Suprapubic skin (tissue), 4 donors: Measurements from ENCODE around the gene SLC25A24. TPM values are rescaled to one million over a fixed set of nuclear protein-coding genes. Genes with fewer than 3 reads are reported as not detected.
"Not testable (repeated sequence)": the region's sequence is repeated elsewhere in the genome, so short reads cannot be mapped to it uniquely, and the experiment has no call there.

ENCODE experiments used
- DNase-seq, 2 donors: peaks; one replicate each; pipeline ENCODE4 v3.0.0-alpha.2; 2019; ENCODE audit warnings: low spot score in 2 of 2
- H3K27ac ChIP-seq: fragments of 200-600 bp; sonication (generic); one replicate; pipeline ENCODE4 v1.5.1; 2019
- H3K27me3 ChIP-seq: fragments of 200-600 bp; sonication (generic); one replicate; pipeline ENCODE4 v1.5.1; 2019
- H3K36me3 ChIP-seq: fragments of 200-600 bp; sonication (generic); one replicate; pipeline ENCODE4 v1.5.1; 2019
- H3K4me1 ChIP-seq: fragments of 200-600 bp; sonication (generic); one replicate; pipeline ENCODE4 v1.5.1; 2019
- H3K4me3 ChIP-seq: fragments of 200-600 bp; sonication (generic); one replicate; pipeline ENCODE4 v1.5.1; 2019; ENCODE audit warnings: mild to moderate bottlenecking
- H3K9me3 ChIP-seq: fragments of 200-600 bp; sonication (generic); one replicate; pipeline ENCODE4 v1.5.1; 2019
- CTCF ChIP-seq, 2 donors: fragments of 200-600 bp in 1 of 2; fragments of 450-650 bp in 1 of 2; sonication (generic) in 1 of 2; IDR thresholded peaks; one replicate each; pipeline ENCODE4 v1.5.1; 2016 to 2019; ENCODE audit warnings: antibody characterized with exemption in 2 of 2, mild to moderate bottlenecking in 1 of 2, moderate library complexity in 1 of 2
- EP300 ChIP-seq: sonication (generic); formaldehyde crosslinking; IDR thresholded peaks from one replicate; pipeline ENCODE4 v1.6.1; 2017; ENCODE audit warnings: antibody characterized with exemption
- POLR2A ChIP-seq, 2 donors: fragments of 450-650 bp; IDR thresholded peaks; one replicate each; pipeline ENCODE4 v1.6.1; 2017; ENCODE audit warnings: antibody characterized with exemption in 2 of 2, mild to moderate bottlenecking in 2 of 2, moderate library complexity in 2 of 2
- POLR2AphosphoS5 ChIP-seq, 3 donors: sonication (generic); formaldehyde crosslinking; IDR thresholded peaks; one replicate each; pipeline ENCODE4 v1.6.1; 2017; ENCODE audit warnings: antibody characterized with exemption in 3 of 3
- WGBS: methylation state at CpG from one replicate; pipeline ENCODE4 v1.1.5; 2018; 5-methylcytosine and 5-hydroxymethylcytosine counted together
- total RNA-seq, 4 donors: library from RNA; depleted of rRNA; stranded (reverse); fragments of >200 nt; gene quantifications; one replicate each; pipeline ENCODE4 v1.1.0, GENCODE V29; 2016

SLC25A24 gene
- total RNA-seq, 4 donors from 2014 or later: 13.6 to 17.7 (median 16.2) TPM

- WGBS: 84% methylated on average over 5 of the region's 5 CpGs
- TF ChIP-seq EP300 (no peak), POLR2A (IDR thresholded peaks at IDR 0.05) (no peak), CTCF (IDR thresholded peaks at IDR 0.05) (no peak)
- no peaks in the 10 kb centered on the region for H3K4me1 ChIP-seq
- H3K4me3 ChIP-seq: no peak overlapping the region
- H3K27me3 ChIP-seq: no peaks in the 10 kb centered on the region
- H3K27ac ChIP-seq: no peak overlapping the region
- H3K36me3 ChIP-seq: peaks cover 20% of the 10 kb centered on the region
- DNase-seq: no peak
- H3K9me3 ChIP-seq: no peaks in the 10 kb centered on the region
Measured at GRCh38 chr1:108190686-108191416, 9.3 kb downstream of the SLC25A24 start.

GRCh38 chr1:108190001-108190634 is 10.0 kb downstream of the SLC25A24 start:
- Histone ChIP-seq H3K9me3 (no peaks in the 10 kb centered on the region), H3K4me1 (no peaks in the 10 kb centered on the region), H3K27ac (no peak overlapping the region), H3K4me3 (no peak overlapping the region), H3K36me3 (peaks cover 17% of the 10 kb centered on the region), H3K27me3 (no peaks in the 10 kb centered on the region)
- WGBS: 91% methylated on average over 7 of the region's 7 CpGs
- no peak for DNase-seq
- TF ChIP-seq EP300 (no peak), CTCF (IDR thresholded peaks at IDR 0.05) (no peak), POLR2A (IDR thresholded peaks at IDR 0.05) (no peak), POLR2AphosphoS5 (IDR thresholded peaks at IDR 0.05) (no peak)

- DNase-seq: no peak
- WGBS: 91% methylated on average over 1 of the region's 1 CpG
- H3K36me3 ChIP-seq: peaks cover 20% of the 10 kb centered on the region
- H3K9me3 ChIP-seq: no peaks in the 10 kb centered on the region
- no peak overlapping the region for H3K4me3 ChIP-seq
- H3K27me3 ChIP-seq: no peaks in the 10 kb centered on the region
- TF ChIP-seq POLR2AphosphoS5 (IDR thresholded peaks at IDR 0.05) (no peak), EP300 (no peak), CTCF (IDR thresholded peaks at IDR 0.05) (no peak), POLR2A (IDR thresholded peaks at IDR 0.05) (no peak)
- no peak overlapping the region for H3K27ac ChIP-seq
- H3K4me1 ChIP-seq: no peaks in the 10 kb centered on the region
Measured at GRCh38 chr1:108188801-108189200, 11.3 kb downstream of the SLC25A24 start.

GRCh38 chr1:108182959-108183700 is 17.0 kb downstream of the SLC25A24 start:
- Histone ChIP-seq H3K36me3 (peaks cover 46% of the 10 kb centered on the region), H3K27ac (no peak overlapping the region), H3K9me3 (no peaks in the 10 kb centered on the region), H3K4me3 (no peak overlapping the region), H3K4me1 (no peaks in the 10 kb centered on the region), H3K27me3 (no peaks in the 10 kb centered on the region)
- 50% methylated on average over 2 of the region's 2 CpGs for WGBS
- TF ChIP-seq POLR2AphosphoS5 (IDR thresholded peaks at IDR 0.05): no peak
- no peak for TF ChIP-seq POLR2A (IDR thresholded peaks at IDR 0.05)
- TF ChIP-seq EP300: no peak
- no peak for TF ChIP-seq CTCF (IDR thresholded peaks at IDR 0.05)
- no peak for DNase-seq

GRCh38 chr1:108179018-108179417 is 21.1 kb downstream of the SLC25A24 start:
- H3K9me3 ChIP-seq: no peaks in the 10 kb centered on the region
- H3K36me3 ChIP-seq: peaks cover 73% of the 10 kb centered on the region
- no peaks in the 10 kb centered on the region for H3K27me3 ChIP-seq
- no peak overlapping the region for H3K4me3 ChIP-seq
- no peak overlapping the region for H3K27ac ChIP-seq
- DNase-seq: no peak
- TF ChIP-seq EP300 (no peak), POLR2AphosphoS5 (IDR thresholded peaks at IDR 0.05) (no peak), POLR2A (IDR thresholded peaks at IDR 0.05) (no peak), CTCF (IDR thresholded peaks at IDR 0.05) (no peak)
- 81% methylated on average over 1 of the region's 1 CpG for WGBS
- no peaks in the 10 kb centered on the region for H3K4me1 ChIP-seq

- no CpG with 5 or more reads among the region's 1 CpG for WGBS
- H3K4me1 ChIP-seq, DNase-seq, H3K4me3 ChIP-seq, H3K9me3 ChIP-seq, H3K36me3 ChIP-seq, H3K27ac ChIP-seq, H3K27me3 ChIP-seq: not testable (repeated sequence)
Measured at GRCh38 chr1:108162409-108162808, 37.7 kb downstream of the SLC25A24 start.

- H3K9me3 ChIP-seq, H3K4me1 ChIP-seq, H3K4me3 ChIP-seq, H3K27me3 ChIP-seq, DNase-seq, H3K27ac ChIP-seq: not testable (repeated sequence)
- H3K36me3 ChIP-seq: peaks cover 24% of the 10 kb centered on the region
- WGBS: no CpG with 5 or more reads among the region's 30 CpGs
Measured at GRCh38 chr1:108159951-108160350, 40.2 kb downstream of the SLC25A24 start.
